ENCODE data around the gene SLC22A12. TPM values are rescaled to one million over a fixed set of nuclear protein-coding genes. Genes with fewer than 3 reads are reported as not detected.

SLC22A12 gene
- polyA plus RNA-seq, 1 donor from 2014 or later: not detected

- Histone ChIP-seq H3K9me2 (ENCODE audit: insufficient read depth, low read length) (no peaks in the 10 kb centered on the region), H3K27me3 (ENCODE audit: insufficient read depth, low read depth, low read length) (no peaks in the 10 kb centered on the region), H3K9ac (ENCODE audit: low read length) (no peak overlapping the region), H3K36me3 (ENCODE audit: insufficient read depth, low read length) (peaks cover 35% of the 10 kb centered on the region), H3K9me3 (ENCODE audit: low read length) (no peaks in the 10 kb centered on the region), H3K27ac (ENCODE audit: low read length) (peak overlapping the region; percentile 86), H4K20me1 (ENCODE audit: insufficient read depth) (no peaks in the 10 kb centered on the region), H3F3A (ENCODE audit: insufficient read depth, low read length, poor library complexity, severe bottlenecking) (no peaks in the 10 kb centered on the region), H3K79me2 (replicated peaks; ENCODE audit: insufficient read depth, low read length) (no peaks in the 10 kb centered on the region), H3K4me2 (ENCODE audit: low read length) (no peak overlapping the region), H3K4me3 (ENCODE audit: low read length) (no peak overlapping the region), H2AFZ (ENCODE audit: low read depth, low read length) (no peak overlapping the region)
- no peak for TF ChIP-seq RAD21 (conservative IDR thresholded peaks at IDR 0.05)
- no peak for TF ChIP-seq EP300 (conservative IDR thresholded peaks at IDR 0.05; ENCODE audit: poor library complexity, severe bottlenecking)
- no peak for TF ChIP-seq MXI1 (conservative IDR thresholded peaks at IDR 0.05; ENCODE audit: poor library complexity, severe bottlenecking)
These were observed 31.7 kb downstream of the SLC22A12 start for GRCh38 chr11:64622681-64623080.

- no peaks in the 10 kb centered on the region for H3K27me3 ChIP-seq (ENCODE audit: insufficient read depth, low read depth, low read length)
- no peaks in the 10 kb centered on the region for H3K9me2 ChIP-seq (ENCODE audit: insufficient read depth, low read length)
- H3K9me3 ChIP-seq (ENCODE audit: low read length): no peaks in the 10 kb centered on the region
- H3K4me3 ChIP-seq (ENCODE audit: low read length): no peak overlapping the region
- no peaks in the 10 kb centered on the region for H4K20me1 ChIP-seq (ENCODE audit: insufficient read depth)
- no peak overlapping the region for H3K4me2 ChIP-seq (ENCODE audit: low read length)
- H3K27ac ChIP-seq (ENCODE audit: low read length): no peak overlapping the region
- no peak for TF ChIP-seq SMC3 (conservative IDR thresholded peaks at IDR 0.05; ENCODE audit: poor library complexity)
- TF ChIP-seq POLR2AphosphoS5 (IDR thresholded peaks at IDR 0.05): no peak
- no peak for TF ChIP-seq REST (IDR thresholded peaks at IDR 0.05; ENCODE audit: borderline replicate concordance)
- no peak for TF ChIP-seq EP300 (conservative IDR thresholded peaks at IDR 0.05; ENCODE audit: poor library complexity, severe bottlenecking)
- no peak for TF ChIP-seq RAD21 (conservative IDR thresholded peaks at IDR 0.05)
- TF ChIP-seq CTCF (IDR thresholded peaks at IDR 0.05; ENCODE audit: poor library complexity, severe bottlenecking): no peak
- no peak for TF ChIP-seq EZH2 (IDR thresholded peaks at IDR 0.05; ENCODE audit: borderline replicate concordance, insufficient read depth, low read length, poor library complexity, severe bottlenecking)
- no peak for TF ChIP-seq MXI1 (conservative IDR thresholded peaks at IDR 0.05; ENCODE audit: poor library complexity, severe bottlenecking)
- TF ChIP-seq TAF1 (IDR thresholded peaks at IDR 0.05; ENCODE audit: low read depth): no peak
- H2AFZ ChIP-seq (ENCODE audit: low read depth, low read length): no peak overlapping the region
- peaks cover 35% of the 10 kb centered on the region for H3K36me3 ChIP-seq (ENCODE audit: insufficient read depth, low read length)
- H3K79me2 ChIP-seq (replicated peaks; ENCODE audit: insufficient read depth, low read length): no peaks in the 10 kb centered on the region
- H3F3A ChIP-seq (ENCODE audit: insufficient read depth, low read length, poor library complexity, severe bottlenecking): no peaks in the 10 kb centered on the region
- no peak overlapping the region for H3K9ac ChIP-seq (ENCODE audit: low read length)
These were observed 34.0 kb downstream of the SLC22A12 start for GRCh38 chr11:64624883-64625481.
